Type B pancreatic cell (in vitro differentiated cells): ENCODE data around the gene LFNG. TPM values are rescaled to one million over a fixed set of nuclear protein-coding genes. Genes with fewer than 3 reads are reported as not detected.

Source experiments
- DNase-seq: peaks from one replicate; pipeline ENCODE4 v3.0.0; 2021; ENCODE audit warnings: mixed read lengths; ENCODE audit not compliant: unreplicated experiment; ENCODE audit errors: extremely low spot score
- H3K27ac Mint-ChIP-seq: 2 replicates; pipeline ENCODE4 v1.8.0; 2021; ENCODE audit warnings: mild to moderate bottlenecking, mixed read lengths
- H3K27me3 Mint-ChIP-seq: 2 replicates; pipeline ENCODE4 v1.8.0; 2021; ENCODE audit warnings: mixed read lengths
- H3K36me3 Mint-ChIP-seq: 2 replicates; pipeline ENCODE4 v1.8.0; 2021; ENCODE audit warnings: mixed read lengths
- H3K4me1 Mint-ChIP-seq: one replicate; pipeline ENCODE4 v1.8.0; 2021; ENCODE audit warnings: mixed read lengths; ENCODE audit not compliant: unreplicated experiment
- H3K4me3 Mint-ChIP-seq: 2 replicates; pipeline ENCODE4 v1.8.0; 2021; ENCODE audit warnings: mild to moderate bottlenecking, mixed read lengths
- H3K9me3 Mint-ChIP-seq: 2 replicates; pipeline ENCODE4 v1.8.0; 2021; ENCODE audit warnings: mixed read lengths
- total RNA-seq: library from RNA; stranded (reverse); gene quantifications from 2 replicates; pipeline ENCODE4 v1.2.1, GENCODE V29; 2021; ENCODE audit warnings: low replicate concordance
- TF ChIP-seq, protein P1 (sequence below): fragments of 200-600 bp; sonication (generic); conservative IDR thresholded peaks from 2 replicates; pipeline ENCODE4 v1.5.0; 2021; ENCODE audit warnings: antibody characterized with exemption, mild to moderate bottlenecking

Gene LFNG
- total RNA-seq, 1 donor from 2014 or later, result 15.3 TPM

GRCh38 chr7:2480070-2480408 is 39.5 kb upstream of the LFNG start:
- no peak overlapping the region for H3K27ac Mint-ChIP-seq
- peak; percentile 76 for DNase-seq
- H3K27me3 Mint-ChIP-seq, result no peaks in the 10 kb centered on the region
- H3K4me3 Mint-ChIP-seq, result no peak overlapping the region
- no peaks in the 10 kb centered on the region for H3K9me3 Mint-ChIP-seq
- peaks cover 5% of the 10 kb centered on the region for H3K4me1 Mint-ChIP-seq
- no peaks in the 10 kb centered on the region for H3K36me3 Mint-ChIP-seq
- TF ChIP-seq, protein P1, sequence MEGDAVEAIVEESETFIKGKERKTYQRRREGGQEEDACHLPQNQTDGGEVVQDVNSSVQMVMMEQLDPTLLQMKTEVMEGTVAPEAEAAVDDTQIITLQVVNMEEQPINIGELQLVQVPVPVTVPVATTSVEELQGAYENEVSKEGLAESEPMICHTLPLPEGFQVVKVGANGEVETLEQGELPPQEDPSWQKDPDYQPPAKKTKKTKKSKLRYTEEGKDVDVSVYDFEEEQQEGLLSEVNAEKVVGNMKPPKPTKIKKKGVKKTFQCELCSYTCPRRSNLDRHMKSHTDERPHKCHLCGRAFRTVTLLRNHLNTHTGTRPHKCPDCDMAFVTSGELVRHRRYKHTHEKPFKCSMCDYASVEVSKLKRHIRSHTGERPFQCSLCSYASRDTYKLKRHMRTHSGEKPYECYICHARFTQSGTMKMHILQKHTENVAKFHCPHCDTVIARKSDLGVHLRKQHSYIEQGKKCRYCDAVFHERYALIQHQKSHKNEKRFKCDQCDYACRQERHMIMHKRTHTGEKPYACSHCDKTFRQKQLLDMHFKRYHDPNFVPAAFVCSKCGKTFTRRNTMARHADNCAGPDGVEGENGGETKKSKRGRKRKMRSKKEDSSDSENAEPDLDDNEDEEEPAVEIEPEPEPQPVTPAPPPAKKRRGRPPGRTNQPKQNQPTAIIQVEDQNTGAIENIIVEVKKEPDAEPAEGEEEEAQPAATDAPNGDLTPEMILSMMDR, result no peak

DNA sequence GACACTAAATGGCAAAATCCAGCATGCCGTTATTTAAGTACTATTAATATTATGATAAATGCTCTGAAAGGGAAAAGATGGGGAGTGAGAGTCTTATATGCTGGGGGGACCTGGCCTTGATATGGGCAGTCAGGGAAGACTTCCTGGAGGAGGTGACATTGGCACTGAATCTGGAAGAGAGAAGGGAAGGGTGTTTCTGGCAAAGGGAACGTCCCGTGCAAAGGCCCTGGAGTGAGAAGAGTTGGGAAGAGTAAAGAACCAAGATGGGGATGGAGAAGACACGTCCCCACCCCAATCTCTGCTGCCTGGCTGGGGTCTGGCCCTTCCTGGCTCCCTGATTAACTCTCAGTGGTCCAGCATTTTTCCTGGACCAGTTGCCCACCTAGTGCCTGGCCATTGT is 38.4 kb upstream of the LFNG start:
- Mint-ChIP-seq H3K27ac (no peak overlapping the region), H3K36me3 (no peaks in the 10 kb centered on the region), H3K9me3 (no peaks in the 10 kb centered on the region), H3K27me3 (no peaks in the 10 kb centered on the region), H3K4me3 (no peak overlapping the region), H3K4me1 (peaks cover 5% of the 10 kb centered on the region)
- no peak for DNase-seq
- TF ChIP-seq, protein P1, result no peak

DNA sequence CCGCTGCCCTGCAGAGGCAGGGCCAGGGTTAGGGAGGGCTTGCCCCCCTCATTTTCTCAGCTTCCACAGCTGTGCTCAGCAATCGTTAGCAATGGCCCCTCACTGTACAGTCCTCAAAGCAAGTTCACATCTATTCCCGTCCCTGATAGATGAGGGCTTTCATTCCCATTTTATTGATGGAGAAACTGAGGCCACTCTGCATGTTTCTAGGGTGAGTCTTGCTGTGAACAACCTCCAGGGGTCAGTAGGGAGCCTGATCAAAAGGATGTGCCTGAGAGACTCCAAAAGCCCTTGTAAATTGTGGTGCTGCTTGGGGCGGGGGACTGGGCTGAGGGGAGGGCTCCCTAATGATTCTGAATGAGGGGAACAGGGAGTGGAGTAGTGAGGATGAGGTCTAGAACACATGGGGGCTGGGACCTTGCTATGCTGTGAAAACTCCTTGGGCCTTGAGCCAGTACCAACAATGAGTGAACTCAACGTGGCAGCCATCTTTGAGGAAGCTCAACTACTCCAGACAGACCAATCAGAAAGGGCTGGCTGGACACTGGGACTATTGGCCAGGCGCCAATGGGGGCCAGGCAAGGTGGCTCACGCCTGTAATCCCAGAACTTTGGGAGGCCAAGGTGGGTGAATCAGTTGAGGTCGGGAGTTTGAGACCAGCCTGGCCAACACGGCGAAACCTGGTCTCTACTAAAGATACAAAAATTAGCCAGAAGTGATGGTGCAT is 36.7 kb upstream of the LFNG start:
- Mint-ChIP-seq H3K4me1 (peaks cover 5% of the 10 kb centered on the region), H3K9me3 (no peaks in the 10 kb centered on the region), H3K27me3 (no peaks in the 10 kb centered on the region), H3K27ac (no peak overlapping the region), H3K36me3 (no peaks in the 10 kb centered on the region), H3K4me3 (no peak overlapping the region)
- TF ChIP-seq, protein P1, result peak; percentile 18
- DNase-seq, result no peak

DNA sequence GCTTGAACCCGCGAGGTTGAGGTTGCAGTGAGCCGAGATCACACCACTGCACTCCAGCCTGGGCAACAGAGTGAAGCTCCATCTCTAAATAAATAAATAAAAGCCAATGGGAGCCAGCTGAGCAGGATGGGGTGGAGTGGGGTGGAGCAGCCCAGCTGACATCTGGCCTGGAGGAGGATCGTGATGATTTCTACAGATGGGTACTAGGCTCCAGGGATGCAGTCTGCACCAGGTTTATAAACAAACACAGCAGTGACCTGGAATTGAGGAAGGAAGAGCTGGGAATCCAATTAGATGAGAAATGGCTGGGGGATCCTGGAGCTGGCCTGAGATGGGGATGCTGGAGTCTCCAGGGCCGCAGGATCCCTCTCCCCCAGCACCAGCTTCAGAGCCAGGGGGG is 36.1 kb upstream of the LFNG start:
- Mint-ChIP-seq H3K4me3 (no peak overlapping the region), H3K4me1 (peaks cover 8% of the 10 kb centered on the region), H3K27me3 (no peaks in the 10 kb centered on the region), H3K27ac (no peak overlapping the region), H3K9me3 (no peaks in the 10 kb centered on the region), H3K36me3 (no peaks in the 10 kb centered on the region)
- TF ChIP-seq, protein P1, result no peak
- DNase-seq, result no peak

GRCh38 chr7:2484868-2485267 is 34.7 kb upstream of the LFNG start:
- H3K36me3 Mint-ChIP-seq, result no peaks in the 10 kb centered on the region
- H3K4me3 Mint-ChIP-seq, result no peak overlapping the region
- TF ChIP-seq, protein P1, result no peak
- H3K27ac Mint-ChIP-seq, result peak overlapping the region; percentile 56
- DNase-seq, result no peak
- peaks cover 14% of the 10 kb centered on the region for H3K4me1 Mint-ChIP-seq
- H3K27me3 Mint-ChIP-seq, result no peaks in the 10 kb centered on the region
- H3K9me3 Mint-ChIP-seq, result no peaks in the 10 kb centered on the region
